Measurements from ENCODE around the gene SMARCC2.

GRCh38 chr12:56129942-56130495, 59.3 kb downstream of the SMARCC2 start:
- TF ChIP-seq, protein P1, sequence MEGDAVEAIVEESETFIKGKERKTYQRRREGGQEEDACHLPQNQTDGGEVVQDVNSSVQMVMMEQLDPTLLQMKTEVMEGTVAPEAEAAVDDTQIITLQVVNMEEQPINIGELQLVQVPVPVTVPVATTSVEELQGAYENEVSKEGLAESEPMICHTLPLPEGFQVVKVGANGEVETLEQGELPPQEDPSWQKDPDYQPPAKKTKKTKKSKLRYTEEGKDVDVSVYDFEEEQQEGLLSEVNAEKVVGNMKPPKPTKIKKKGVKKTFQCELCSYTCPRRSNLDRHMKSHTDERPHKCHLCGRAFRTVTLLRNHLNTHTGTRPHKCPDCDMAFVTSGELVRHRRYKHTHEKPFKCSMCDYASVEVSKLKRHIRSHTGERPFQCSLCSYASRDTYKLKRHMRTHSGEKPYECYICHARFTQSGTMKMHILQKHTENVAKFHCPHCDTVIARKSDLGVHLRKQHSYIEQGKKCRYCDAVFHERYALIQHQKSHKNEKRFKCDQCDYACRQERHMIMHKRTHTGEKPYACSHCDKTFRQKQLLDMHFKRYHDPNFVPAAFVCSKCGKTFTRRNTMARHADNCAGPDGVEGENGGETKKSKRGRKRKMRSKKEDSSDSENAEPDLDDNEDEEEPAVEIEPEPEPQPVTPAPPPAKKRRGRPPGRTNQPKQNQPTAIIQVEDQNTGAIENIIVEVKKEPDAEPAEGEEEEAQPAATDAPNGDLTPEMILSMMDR (IDR thresholded peaks at IDR 0.05) = no peak
- TF ChIP-seq POLR2A (IDR thresholded peaks at IDR 0.05) = no peak
- no peak for TF ChIP-seq POLR2AphosphoS5 (IDR thresholded peaks at IDR 0.05)

Data from prostate gland (tissue), 2 donors.